DMS79 (cell line): Measurements from ENCODE around the gene USH2A.

Experiments used
- DNase-seq: peaks from one replicate; lab custom pipeline; 2025; lab: John Stamatoyannopoulos, UW

USH2A gene

DNA sequence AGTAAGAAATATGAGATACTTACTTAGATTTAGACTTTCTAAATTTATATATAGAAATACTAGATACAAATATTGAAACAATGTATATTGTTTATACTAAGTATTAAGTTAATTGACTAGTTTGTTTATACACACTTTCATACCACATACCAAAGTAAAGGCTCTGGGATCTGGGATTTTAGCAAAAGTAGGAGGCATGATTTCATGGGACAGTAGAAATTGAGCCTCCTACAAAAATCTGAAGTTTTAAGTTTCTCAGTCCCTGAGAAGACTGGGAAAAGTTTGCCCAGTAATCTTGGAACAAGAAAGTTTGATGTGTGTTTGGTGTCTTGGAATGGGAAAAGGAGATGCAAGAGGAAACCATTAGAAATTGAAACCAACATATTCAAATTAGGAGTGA is 825.3 kb downstream of the USH2A start:
- no peak for DNase-seq

DNA sequence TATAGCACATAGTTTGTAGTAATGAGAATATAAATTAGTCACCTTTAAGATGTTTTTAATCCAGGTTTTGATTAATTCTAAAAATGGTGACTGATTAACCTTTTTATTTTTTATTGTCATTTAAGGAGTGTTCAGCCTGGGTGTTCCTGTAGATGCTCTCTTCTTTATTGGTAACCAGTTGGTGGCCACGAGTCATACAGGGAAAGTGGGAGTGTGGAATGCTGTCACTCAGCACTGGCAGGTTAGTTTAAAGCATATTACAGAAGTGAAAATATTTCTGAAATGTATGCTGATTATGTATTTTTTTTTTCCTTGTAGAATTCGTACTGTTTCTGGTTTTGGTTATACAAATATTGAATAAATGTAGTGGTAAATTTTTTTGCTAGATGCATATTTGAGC is 828.0 kb downstream of the USH2A start:
- no peak for DNase-seq

DNA sequence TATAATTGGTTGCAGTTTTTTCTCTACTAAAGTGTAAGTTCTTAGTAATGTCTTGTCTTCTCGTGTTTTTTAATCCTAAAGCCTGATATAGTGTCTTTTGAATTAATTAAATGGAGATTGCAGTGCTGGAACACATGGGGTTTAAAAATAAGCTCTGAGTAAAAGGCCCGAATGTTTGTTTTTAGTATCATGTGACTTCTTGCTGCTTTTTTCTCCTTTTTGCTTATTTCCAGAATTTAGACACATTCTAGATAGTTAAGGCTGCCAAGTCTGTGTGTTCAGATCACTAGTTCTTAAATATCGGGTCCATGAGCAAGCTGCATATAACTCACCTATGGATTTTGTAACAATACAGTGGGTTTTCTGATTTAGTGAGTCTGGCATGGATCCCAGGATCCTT is 828.6 kb downstream of the USH2A start:
- DNase-seq = no peak

DNA sequence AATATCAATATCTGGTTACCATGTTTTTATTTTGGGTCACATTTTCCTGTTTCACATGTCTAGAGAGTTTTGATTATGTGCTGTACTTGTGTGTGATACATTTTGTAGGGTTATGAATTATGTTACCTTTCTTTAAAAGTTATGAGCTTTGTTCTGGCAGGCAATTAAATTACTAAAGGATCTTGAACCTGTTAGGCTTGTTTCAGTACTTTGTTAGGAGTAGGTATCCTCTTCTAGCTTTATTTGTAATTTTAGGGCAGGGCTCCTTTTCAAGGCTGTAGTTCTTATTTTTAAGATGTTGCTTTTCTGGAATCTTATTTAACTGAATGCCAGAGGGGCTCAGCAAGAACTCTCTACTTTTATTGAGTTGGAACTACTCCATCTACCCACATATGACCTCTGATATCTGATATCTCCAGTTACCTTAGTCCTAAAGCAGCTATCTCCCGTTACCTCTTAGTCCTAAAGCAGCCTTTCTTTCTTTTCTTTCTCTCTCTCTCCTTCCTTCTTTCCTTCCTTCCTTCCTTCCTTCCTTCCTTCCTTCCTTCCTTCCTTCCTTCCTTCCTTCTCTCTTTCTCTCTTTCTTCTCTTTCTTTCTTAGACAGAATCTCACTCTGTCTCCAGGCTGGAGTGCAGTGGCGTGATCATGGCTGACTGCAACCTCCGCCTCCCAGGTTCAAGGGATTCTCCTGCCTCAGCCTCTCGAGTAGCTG is 832.3 kb downstream of the USH2A start:
- DNase-seq = no peak

DNA sequence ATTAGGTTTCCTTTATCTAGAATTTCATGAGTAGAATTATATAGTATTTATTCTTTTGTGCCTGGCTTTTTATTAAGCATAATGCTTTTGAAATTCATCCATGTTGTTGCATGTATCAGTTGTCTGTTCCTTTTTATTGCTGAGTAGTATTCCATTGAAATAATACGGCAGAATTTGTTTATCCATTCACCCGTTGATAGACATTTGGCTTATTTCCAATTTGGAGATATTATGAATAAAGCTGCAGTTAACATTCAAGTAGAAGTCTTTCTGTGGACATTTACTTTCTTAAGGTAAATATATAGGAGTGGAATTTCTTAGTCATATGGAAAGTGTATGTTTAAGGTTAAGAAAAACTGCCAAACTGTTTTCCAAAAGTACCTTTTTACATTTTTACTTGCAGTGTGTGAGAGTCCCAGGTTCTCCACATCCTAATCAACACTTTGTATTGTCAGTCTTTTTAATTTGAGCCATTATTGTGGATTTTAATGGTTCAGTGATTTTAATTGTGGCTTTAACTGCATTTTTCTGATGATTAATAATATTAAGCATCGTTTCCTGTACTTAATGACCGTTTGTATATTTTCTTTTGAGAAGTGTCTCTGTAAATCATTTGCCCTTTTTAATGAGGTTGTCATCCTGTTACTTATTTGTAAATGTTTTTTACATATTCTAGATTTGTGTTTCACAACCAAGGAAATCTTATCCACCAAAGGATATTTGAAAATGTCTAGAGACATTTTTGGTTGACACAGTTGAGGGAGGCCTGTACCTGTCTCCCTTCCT is 833.4 kb downstream of the USH2A start:
- DNase-seq = no peak

DNA sequence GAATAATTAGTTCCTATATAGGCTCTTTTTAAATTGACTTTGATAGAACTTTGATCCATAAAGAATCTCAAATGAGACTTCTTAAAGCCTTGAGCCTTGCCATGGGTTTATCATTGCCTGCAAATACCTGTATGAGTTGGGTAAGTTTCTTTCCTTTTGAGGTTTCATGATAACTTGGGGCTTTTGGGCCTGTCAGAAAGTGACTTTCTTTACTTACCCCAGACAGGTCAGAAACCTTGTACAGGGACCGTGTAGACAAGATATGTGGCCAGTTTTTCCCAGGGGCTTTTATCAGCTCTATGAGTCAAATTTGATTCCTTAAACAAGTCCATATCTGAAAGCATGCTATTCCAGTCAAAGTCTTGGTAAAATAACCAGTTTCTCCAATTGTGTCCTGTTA is 838.9 kb downstream of the USH2A start:
- DNase-seq = no peak

DNA sequence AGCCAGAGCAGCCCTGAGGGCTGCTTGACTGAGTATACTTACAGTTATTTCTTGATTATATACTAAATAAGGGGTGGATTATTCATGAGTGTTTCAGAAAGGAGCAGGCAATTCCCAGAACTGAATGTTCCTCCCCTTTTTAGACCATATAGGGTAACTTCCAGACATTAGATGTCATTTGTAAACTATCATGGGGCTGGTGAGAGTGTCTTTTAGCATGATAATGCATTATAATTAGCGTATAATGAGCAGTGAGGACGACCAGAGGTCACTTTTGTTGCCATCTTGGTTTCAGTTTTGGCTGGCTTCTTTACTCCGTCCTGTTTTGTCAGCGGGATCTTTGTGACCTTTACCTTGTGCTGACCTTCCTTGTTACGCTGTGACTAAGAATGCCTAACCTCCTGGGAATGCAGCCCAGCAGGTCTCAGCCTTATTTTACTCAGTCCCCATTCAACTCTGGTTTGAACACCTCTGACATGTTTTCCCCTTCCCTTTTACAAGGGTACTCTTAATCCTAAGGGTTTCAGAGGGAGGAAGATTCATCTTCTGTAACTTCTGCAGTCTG is 840.0 kb downstream of the USH2A start:
- no peak for DNase-seq

DNA sequence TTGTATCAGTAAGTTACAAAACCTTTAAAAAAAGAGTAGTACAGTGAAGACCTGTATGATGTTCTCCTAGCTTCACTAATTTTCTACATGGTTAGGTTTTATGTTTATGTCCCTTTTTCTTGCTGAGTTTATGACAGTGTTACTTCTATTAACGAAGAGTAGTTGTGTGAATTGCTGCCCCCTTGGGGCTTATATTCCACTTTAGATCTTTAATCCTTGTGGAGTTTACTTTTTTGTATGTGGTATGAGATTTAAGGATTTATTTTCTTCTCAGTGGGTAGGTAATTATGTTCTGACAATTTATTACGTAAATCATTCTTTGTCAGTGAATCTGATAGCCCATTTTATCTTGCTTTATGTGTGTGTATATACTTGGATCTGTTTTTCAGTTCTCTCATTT is 841.4 kb downstream of the USH2A start:
- DNase-seq = no peak
